GM19238 (cell line): Measurements from ENCODE around the gene MYBBP1A.
"Not testable (repeated sequence)": the region's sequence is repeated elsewhere in the genome, so short reads cannot be mapped to it uniquely, and the experiment has no call there.

Experiments
- DNase-seq: peaks from one replicate; pipeline ENCODE4 v3.0.0; 2011; ENCODE audit warnings: low spot score; ENCODE audit not compliant: insufficient read length

The MYBBP1A gene

GRCh38 chr17:4590981-4591453 lies 35.8 kb upstream of the MYBBP1A start:
- DNase-seq = no peak

GRCh38 chr17:4590042-4590441 lies 34.9 kb upstream of the MYBBP1A start:
- not testable (repeated sequence) for DNase-seq

GRCh38 chr17:4588898-4589625 lies 33.9 kb upstream of the MYBBP1A start:
- no peak for DNase-seq

GRCh38 chr17:4588391-4588790 lies 33.2 kb upstream of the MYBBP1A start:
- no peak for DNase-seq

- no peak for DNase-seq
Observed at GRCh38 chr17:4587803-4588202, 32.6 kb upstream of the MYBBP1A start.

DNA sequence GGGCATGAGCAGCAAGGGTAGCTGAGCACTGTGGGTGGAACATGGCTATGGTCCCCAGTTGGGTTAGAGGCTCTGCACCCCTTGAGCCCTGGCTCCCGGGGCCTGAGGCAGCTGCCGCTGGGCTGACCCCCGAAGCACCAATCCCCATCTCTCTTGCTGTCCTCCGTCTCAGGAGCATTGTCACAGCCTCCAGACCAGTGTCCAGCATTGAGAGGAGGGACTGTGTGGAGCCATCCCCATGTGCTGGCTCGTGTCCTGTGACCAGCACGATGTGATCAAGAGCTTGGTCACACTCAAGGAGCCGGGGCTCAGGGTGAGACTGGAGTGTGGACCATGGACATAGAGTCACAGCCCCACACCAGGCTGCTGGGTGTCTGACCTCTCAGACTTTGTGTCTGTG lies 32.0 kb upstream of the MYBBP1A start:
- no peak for DNase-seq

- no peak for DNase-seq
Observed at GRCh38 chr17:4586043-4586442, 30.9 kb upstream of the MYBBP1A start.

GRCh38 chr17:4585638-4585994 lies 30.4 kb upstream of the MYBBP1A start:
- no peak for DNase-seq

GRCh38 chr17:4584917-4585637 lies 29.9 kb upstream of the MYBBP1A start:
- no peak for DNase-seq

DNA sequence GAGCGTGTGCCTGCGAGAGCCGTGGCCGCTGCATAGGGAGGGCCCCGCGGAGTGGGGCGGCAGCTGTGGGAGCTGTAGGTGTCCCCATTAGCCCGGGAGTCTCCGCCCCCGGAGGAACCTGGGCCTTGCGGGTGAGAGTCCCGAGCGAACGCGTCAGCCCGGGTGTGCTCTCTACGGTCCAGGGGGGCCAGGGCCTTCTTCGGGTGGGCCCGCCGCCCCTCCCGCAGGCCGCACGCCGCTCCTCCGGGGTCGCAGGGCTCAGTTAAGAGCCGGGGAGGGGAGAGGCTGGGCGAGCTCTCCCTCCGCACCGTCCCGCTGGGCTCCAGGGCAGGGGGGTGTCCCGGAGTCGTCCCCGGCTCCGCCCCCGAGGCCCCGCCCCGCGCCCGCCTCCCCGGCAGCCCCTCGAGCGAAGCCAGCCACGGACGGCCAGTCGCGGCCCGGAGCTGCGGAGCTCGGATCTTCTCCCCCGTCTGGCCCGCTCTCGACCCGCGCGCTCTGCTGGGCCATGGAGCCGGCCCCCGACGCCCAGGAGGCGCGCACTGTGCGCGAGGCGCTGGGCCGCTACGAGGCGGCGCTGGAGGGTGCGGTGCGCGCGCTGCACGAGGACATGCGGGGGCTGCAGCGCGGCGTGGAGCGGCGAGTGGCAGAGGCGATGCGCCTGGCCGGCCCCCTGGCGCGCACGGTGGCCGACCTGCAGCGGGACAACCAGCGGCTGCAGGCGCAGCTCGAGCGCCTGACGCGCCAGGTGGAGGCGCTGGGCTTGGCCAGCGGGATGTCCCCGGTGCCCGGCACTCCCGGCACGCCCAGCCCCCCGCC lies 29.1 kb upstream of the MYBBP1A start, which contains the start of gene SMTNL2:
TSS of gene SMTNL2 (plus strand) at position 429 of the 816 bp plus-strand sequence. CDS start at position 506, 77 bp downstream.
- DNase-seq = no peak

GRCh38 chr17:4583782-4584100 lies 28.6 kb upstream of the MYBBP1A start:
- no peak for DNase-seq

- DNase-seq = no peak
Observed at GRCh38 chr17:4583206-4583605, 28.0 kb upstream of the MYBBP1A start.

GRCh38 chr17:4582691-4583090 lies 27.5 kb upstream of the MYBBP1A start:
- no peak for DNase-seq

- no peak for DNase-seq
Observed at GRCh38 chr17:4582101-4582501, 26.9 kb upstream of the MYBBP1A start.

GRCh38 chr17:4580291-4580690 lies 25.1 kb upstream of the MYBBP1A start:
- no peak for DNase-seq

DNA sequence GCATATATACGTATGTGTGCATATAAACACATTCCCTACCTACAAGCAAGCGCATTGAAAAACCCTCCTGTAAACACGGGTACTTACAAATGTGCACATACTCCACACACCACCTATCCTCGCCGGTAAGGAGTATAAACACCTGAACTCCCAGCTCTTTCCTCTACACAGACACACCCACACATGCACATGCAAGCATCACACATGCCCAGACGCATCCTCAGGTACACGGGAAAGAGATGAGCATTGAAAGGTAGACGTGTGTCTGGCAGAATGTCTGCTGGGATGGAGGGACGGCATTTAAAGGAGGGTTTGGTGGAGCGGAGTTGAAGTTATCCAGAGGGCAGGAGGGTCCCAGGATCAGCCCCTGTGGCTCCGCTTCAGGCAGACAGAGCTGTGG lies 24.5 kb upstream of the MYBBP1A start:
- DNase-seq = no peak

- DNase-seq = not testable (repeated sequence)
Observed at GRCh38 chr17:4578349-4578748, 23.2 kb upstream of the MYBBP1A start.

DNA sequence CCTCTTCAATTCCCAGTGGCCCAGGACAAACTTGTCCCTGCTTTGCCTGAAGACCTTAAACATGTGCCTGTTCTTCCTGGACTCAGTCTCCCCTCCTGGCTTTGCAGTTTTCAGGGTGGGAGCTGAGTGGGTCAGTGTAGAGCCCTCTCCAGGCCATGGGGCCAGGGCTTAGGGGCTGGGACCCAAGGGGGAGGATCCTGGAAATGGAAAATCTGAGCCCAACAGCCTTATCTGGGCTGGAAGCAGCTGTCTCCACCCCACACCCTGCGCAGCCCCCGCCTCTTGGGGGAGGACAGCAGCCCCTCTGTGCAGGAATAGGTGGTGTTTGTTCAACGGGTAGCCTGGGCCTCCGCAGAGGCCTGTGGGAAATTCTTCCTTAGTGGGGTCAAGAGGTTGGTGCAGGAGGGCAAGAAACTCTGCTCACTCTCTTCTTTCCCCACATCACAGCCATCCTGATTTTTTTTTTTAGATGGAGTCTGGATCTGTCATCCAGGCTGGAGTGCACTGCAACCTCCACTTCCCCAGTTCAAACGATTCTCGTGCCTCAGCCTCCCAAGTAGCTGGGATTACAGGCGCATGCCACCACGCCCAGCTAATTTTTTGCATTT lies 22.3 kb upstream of the MYBBP1A start:
- no peak for DNase-seq

DNA sequence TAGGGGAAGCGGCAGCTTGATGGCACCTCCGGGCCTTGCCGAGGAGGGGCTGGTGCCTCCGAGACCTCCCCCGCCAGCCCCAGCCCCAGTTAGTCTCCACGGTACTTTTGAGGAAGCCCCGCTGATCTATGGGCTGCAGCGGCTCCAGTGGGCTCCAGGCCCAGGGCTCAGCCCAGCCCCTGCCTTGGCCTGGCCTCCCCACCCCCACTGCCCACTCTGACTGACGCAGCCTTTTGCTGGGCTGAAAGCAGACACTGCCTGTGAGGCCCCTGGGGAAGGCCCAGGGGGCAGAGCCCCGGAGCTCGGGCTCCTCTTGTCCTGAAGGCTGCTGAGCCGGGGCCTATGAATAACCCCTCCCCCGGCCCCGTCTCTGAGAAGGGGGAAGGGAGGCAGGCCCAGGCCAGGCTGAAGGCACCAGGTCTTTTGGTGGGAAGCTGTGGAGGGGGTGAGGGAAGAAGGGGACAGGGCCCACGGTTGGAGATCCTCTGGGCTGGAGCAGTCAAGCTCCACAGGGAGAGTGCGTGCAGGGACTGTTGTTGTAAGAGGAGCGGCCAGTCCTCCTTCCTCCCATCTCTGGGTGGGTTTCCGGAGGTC lies 21.6 kb upstream of the MYBBP1A start:
- no peak for DNase-seq

DNA sequence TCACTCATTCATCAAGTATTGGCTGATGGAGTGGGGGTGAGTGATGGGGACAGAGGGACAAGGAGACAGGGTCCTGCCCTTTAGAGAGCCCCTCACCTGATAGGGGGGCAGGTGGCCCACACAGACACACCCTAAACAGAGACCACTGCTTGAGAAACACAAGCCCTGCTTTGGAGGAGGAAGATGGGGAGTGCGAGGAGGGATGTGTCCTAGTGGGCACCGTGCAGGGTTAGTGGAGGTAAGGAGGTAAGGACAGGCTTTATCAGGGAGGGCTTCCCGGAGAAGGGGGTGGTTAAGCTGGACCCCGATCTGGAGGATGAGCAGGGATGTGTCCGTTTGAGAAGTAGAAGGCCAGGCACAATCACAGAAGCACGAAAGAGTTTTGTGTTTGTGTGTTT lies 21.0 kb upstream of the MYBBP1A start:
- DNase-seq = no peak

- DNase-seq = no peak
Observed at GRCh38 chr17:4574448-4575045, 19.4 kb upstream of the MYBBP1A start.
